A673 (cell line): Measurements from ENCODE around the gene CUTA.

Source experiments
- CTCF ChIP-seq: fragments of 300-800, 200-600 bp; sonication (generic); conservative IDR thresholded peaks from 2 replicates; pipeline ENCODE4 v1.5.1; 2017; ENCODE audit warnings: low read depth, mild to moderate bottlenecking, antibody characterized with exemption, low read length, moderate library complexity, mixed read lengths
- EZH2 ChIP-seq: fragments of 200-600 bp; sonication (generic); IDR thresholded peaks from 2 replicates; pipeline ENCODE4 v1.6.1; 2017; ENCODE audit warnings: borderline replicate concordance, low read depth, mild to moderate bottlenecking, mixed read lengths, antibody characterized with exemption, low read length; ENCODE audit not compliant: poor library complexity, severe bottlenecking

GRCh38 chr6:33459226-33459625 lies 41.3 kb upstream of the CUTA start:
- TF ChIP-seq CTCF (no peak), EZH2 (no peak)
